Stimulated activated CD8-positive, alpha-beta memory T cell treated with anti-CD3 and anti-CD28 coated beads, Interleukin-2, amount 100 ng/mL, for 1 hour (primary cell): Measurements from ENCODE around the gene BLID.

Source experiments
- DNase-seq, 2 donors: peaks; one replicate each; pipeline ENCODE4 v3.0.0-alpha.2; 2020; ENCODE audit warnings: low read depth in 2 of 2

Gene BLID

DNA sequence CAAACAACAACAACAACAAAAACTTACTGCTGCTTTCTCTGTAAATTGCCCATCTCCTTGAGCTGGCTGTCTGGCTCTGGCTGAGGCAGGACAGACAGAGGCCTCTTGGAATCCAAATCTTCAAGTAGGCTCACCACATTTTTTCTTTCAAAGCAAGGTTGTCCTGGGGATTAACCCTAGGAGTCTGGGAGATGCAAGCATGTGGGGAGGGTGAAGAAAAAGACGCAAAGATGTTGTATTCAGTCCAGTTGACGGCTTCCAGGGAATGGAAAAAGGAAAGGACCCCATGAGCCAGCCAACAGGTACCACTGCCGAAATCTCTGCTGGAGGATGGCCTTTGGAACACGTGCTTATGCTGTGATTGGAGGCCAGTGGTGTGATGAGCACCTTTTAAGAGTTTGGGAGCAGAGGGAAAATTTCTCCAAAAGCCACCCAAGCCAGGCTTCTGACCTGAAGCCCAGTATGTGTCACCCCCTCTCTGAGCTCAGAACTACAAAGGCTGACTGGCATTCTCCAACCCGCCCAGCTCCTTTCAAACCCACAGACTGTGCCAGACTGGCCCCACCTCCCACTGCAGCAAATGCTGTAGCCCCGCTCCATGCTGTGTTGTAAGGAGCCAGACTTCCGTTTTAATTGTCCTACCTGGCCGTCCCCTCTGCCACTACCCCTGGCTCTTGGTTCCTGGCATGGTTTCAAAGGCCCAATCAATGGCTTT, 10.8 kb downstream of the BLID start:
- no peak for DNase-seq

- DNase-seq = no peak
These were observed 11.7 kb downstream of the BLID start for GRCh38 chr11:122104341-122104740.

- no peak for DNase-seq
These were observed 12.3 kb downstream of the BLID start for GRCh38 chr11:122103726-122104125.

- DNase-seq = no peak
These were observed 12.7 kb downstream of the BLID start for GRCh38 chr11:122103321-122103720.

- DNase-seq = no peak
These were observed 13.6 kb downstream of the BLID start for GRCh38 chr11:122102426-122102825.

DNA sequence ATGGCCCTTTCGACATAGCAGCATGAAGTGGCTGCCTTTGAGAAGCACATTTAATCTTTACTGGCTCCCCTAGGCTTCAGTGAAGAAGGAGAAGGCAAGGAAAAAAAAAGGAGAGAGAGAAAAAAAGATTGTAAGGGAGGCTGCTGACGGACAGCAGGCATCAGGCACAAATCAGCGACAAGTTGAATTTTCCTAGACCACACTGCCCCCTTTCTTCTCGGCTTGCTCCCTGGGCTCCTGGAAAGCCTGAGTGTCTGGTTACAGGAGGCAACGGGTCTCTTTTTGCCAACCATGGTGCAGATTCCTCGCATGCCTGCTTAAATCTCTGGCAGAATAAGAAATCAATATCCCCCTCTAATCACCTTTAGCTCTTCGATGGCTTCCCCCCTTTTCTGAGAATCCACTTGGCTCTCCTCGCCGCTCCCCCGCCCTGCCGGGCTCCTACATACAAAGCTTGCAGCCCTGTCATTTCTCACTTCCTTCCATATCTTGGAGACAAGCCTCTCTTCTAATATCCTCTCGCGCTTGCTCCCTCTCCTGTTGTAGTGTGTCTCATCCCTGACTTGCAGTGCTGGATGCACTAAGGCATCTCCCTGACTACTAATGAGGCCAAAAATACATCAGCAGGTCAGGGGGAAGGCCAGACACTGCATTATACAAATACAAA, 14.3 kb downstream of the BLID start:
- DNase-seq = no peak

DNA sequence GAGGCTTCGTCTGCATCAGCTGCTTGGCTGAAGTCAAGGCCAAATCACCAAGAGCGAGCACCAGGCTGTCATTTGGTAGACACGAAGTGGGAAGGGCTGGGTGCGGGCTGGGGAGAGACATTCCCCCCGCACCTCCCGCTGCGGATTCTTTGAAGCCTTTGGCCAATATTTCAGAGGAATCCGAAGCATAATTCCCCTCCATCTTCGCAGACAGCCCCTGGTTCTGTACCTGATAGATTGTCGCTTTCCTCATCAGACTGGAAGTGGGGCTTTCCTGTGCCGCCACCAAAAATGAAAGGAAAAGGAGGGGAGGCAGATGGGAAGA, 15.3 kb downstream of the BLID start:
- no peak for DNase-seq

- DNase-seq = no peak
These were observed 15.8 kb downstream of the BLID start for GRCh38 chr11:122100037-122100755.

GRCh38 chr11:122099374-122100036, 16.5 kb downstream of the BLID start:
- no peak for DNase-seq

- no peak for DNase-seq
These were observed 17.6 kb downstream of the BLID start for GRCh38 chr11:122098261-122098980.

DNA sequence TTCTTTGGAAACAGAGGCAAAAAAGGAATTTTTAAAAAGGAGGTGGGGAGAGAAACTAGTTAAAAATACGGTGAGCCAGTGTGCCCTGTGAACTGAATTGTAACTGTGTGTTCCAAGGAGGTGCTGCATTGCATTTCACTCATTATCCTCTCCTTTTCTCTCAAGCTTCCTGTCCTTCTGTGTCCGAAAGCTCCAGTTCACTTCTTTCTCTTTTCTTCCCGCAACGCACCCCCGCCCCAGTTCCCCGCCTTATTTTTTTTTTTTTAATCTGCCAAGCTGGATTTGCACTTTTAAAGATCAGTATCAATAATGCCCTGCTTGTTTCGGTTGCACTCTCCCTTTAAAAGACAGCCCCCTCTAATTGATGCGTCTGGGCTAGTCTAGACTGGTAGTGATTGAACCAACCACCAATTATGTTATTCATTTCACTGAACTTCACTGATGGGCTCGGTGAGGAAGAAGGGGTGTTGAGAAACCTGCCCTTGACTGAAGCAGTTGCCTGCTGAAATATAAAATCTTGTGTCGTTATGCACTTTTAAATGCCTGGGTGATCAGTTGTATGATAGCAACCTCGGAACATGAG, 18.5 kb downstream of the BLID start:
- DNase-seq = no peak

- DNase-seq = no peak
These were observed 19.5 kb downstream of the BLID start for GRCh38 chr11:122096272-122097112.

- DNase-seq = no peak
These were observed 20.2 kb downstream of the BLID start for GRCh38 chr11:122095681-122096262.

- DNase-seq = no peak
These were observed 21.2 kb downstream of the BLID start for GRCh38 chr11:122094836-122095235.

DNA sequence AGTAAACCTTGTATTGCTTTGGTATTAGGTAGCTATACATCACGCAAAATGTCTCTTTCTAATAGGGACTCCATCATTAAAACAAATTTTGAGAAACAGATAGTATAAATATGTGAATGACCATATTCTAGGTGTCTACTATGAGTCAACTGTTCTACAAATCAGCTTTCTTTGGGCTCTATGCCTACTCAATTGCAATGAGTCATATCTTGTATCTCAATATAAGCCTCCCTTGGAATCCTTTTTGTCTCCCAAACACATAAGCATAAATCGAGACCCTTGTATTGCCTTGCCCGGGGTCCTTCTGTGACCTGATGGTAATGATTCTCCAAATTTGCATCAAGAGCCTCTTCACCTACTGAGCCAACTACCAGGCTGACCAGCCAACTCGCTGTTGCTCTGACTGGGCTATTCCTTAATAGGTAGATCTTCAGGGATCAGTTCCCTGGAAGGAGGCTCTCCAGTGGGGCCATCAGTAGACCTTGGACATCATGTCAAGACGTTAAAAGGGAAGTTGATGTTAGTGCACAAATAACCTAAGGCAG, 22.2 kb downstream of the BLID start:
- no peak for DNase-seq

DNA sequence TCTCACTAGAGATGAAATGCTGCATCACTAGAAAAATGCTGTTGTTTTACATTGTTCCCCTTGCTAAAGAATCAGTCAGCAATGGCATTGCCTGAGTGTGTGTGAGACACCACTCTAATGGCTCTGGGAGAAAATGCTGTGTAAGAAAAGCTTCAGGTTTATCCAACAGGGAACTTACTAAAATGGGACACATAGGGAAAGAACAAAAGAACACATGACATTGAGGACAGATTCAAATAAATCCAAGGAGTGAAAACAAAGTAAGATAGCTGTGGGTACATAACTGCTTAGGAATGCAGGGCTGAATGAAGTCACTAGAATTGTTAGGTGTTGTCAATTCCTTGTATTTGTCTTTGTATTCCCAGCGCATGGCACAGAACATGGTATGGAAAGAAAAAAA, 24.2 kb downstream of the BLID start:
- DNase-seq = no peak

DNA sequence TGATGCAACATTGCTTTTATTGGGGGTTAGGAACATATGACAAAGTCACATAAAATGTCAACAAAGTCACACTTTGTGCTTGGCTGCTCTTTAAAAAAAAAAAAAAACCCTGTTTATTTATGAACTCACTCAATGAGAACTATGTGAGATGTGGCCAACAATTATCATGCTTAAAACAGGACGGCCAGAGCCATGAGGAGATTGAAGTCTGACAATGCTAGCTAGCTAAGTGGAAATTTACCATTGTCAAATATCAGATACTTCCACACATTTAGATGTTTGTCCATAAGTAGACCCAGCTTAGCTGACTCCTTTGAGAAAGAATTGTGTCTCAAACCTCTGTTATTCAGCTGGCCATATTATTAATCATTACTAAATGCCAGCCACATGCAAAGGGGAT, 26.9 kb downstream of the BLID start:
- DNase-seq = no peak

- DNase-seq = no peak
These were observed 30.3 kb downstream of the BLID start for GRCh38 chr11:122085712-122086111.

DNA sequence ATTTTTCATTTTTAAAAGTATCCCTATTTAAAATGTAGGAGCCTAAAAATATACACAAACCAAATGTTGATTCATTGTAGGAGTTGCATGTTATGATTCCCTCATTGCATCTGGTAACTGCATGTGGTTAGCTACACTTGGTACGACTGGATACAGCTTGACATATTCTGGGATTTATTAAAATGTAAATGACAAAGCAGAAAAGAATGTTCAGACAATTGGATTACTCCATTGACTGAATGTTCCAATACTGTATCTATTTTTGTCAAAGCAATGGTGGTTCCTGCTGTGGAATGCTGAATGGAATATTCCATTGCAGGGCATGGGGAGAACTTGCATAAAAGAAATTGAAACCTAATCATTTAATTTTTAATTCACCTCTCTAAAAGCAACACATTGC, 30.8 kb downstream of the BLID start:
- no peak for DNase-seq

GRCh38 chr11:122082205-122082604, 33.8 kb downstream of the BLID start:
- no peak for DNase-seq
